CD4-positive, alpha-beta T cell treated with Interleukin-21 for 1 hour (primary cell): Measurements from ENCODE around the gene HJV.
A peak's percentile ranks its signal among the peaks of the same experiment; 100 is the strongest.
"Not testable (repeated sequence)": the region's sequence is repeated elsewhere in the genome, so short reads cannot be mapped to it uniquely, and the experiment has no call there.

Experiments used
- DNase-seq: peaks from one replicate; pipeline ENCODE4 v3.0.0-alpha.2; 2020

HJV gene, protein sequence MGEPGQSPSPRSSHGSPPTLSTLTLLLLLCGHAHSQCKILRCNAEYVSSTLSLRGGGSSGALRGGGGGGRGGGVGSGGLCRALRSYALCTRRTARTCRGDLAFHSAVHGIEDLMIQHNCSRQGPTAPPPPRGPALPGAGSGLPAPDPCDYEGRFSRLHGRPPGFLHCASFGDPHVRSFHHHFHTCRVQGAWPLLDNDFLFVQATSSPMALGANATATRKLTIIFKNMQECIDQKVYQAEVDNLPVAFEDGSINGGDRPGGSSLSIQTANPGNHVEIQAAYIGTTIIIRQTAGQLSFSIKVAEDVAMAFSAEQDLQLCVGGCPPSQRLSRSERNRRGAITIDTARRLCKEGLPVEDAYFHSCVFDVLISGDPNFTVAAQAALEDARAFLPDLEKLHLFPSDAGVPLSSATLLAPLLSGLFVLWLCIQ

DNA sequence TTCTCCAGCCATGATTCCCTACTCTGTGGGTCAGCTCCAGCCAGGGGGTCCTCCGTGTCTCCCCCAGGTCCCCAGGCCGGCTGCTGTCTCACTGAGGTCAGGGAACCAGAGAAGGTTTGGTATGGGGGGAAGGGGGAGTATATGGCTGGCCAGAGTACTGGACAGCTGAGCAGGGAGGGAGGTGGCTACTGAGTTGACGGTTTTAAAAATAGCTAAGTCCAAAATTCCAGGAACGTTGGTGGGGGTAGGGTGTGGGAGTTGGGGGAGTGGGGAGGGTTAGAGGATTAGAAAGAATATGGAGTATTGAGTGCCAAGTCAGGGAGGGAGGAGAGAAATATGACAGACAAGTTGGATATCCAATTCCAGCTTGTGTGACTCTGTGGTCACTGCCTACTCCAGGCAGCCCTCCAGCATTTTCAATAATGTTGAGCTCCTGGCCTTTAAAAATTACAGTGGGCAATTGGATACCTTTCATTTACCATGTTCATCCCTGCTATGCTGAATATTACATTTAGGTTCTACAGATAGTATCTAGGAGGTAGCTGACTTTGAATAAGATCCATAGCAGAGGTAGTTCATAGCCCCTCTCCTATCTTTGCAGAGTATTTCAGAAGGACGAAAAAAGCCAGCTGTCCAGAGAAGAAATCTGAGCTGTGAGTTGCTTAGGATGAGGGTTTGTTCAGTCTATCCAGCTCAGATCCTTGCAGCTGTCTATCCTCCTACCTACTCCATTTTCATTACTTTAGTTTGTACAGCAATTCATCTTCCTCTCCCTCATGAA is at the start of gene HJV:
HJV (minus strand) TSS at position 114 of the 781 bp plus-strand sequence. CDS start 1,504 bp downstream, outside the sequence.
- DNase-seq = no peak

DNA sequence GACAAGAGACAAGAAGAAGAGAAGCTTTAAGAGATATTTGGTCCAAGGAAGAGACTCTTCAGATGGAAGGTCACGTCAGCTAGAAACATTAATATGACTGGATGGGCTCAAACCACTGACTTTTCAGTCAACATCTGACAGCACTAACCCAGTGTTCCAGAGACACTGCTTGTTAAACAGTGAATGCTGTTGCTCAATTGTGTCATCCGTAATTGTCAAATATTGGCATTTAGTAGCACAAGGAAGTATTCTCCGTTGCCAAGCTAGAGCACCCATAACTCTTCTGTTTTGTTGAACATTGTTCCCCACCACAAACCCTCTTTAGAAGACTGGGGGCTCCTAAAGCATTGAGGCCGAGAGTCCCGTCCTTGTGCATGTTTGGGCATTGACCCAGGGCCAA is 37.6 kb upstream of the HJV start:
- not testable (repeated sequence) for DNase-seq

DNA sequence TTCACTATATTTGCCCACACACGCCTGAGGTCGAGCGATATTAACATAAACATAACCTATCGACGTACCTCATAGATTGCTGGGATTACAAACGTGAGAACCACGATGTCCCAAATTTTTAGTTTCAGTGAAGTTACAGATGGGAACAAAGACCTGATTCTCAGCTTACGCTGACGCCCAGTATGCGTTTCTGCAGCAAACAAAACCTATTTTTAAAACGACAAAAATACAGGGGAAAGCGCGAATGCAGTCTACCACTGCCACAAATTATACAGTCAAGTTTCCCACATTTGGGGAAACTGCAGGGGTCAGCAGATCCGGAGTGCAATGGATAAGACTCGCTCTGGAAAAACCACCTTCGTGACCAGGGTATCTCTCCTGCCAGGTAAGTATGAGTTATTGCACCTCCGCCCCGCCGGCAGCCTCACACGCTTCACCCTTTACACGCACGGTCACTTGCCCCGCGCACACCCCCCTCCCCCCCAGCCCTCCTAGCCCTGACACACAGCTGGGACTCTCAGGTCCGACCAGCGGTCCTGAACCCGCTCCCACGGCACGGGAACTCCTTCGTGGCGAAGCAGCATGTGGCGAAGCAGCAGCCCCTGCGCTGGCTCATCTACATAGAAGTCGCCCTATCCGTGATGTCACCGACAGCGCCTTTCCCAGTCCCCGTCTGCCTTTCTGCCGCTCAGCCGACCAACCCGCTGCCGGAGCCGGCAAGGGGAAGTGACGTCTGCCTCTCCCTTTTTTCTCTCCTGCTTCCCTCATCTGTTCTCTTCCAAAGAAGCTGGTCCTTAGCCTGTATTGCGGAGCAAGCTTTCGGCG is 30.5 kb upstream of the HJV start:
- peak; percentile 86 for DNase-seq

DNA sequence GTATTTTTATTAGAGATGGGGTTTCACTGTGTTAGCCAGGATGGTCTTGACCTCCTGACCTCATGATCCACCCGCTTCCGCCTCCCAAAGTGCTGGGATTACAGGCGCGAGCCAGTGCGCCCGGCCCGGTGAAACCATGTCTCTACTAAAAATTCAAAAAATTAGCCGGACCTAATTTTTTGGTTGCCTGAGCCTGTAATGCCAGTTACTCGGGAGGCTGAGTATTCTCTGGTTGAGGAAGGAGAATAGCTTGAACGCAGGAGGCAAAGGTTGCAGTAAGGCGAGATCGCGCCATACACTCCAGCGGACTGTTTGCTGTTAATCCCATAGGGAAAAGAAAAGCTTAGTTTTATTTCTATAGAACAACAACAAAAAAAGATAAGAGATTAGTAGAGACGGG is 29.9 kb upstream of the HJV start:
- no peak for DNase-seq

DNA sequence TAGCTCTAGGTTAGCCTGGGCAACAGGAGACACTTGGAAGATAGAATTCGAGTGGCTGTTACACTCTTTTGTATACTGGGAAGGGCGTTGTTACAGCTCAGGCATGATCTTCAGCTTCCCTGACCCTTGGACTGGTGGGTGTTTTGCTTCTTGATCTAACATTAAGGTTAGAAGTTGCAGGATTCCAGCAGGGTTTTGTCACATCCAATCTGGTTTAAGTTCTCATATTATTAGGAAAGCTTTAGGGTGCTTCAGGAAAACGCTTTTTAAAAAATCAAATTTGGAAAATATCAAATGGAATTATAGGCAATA is 29.1 kb upstream of the HJV start:
- not testable (repeated sequence) for DNase-seq

DNA sequence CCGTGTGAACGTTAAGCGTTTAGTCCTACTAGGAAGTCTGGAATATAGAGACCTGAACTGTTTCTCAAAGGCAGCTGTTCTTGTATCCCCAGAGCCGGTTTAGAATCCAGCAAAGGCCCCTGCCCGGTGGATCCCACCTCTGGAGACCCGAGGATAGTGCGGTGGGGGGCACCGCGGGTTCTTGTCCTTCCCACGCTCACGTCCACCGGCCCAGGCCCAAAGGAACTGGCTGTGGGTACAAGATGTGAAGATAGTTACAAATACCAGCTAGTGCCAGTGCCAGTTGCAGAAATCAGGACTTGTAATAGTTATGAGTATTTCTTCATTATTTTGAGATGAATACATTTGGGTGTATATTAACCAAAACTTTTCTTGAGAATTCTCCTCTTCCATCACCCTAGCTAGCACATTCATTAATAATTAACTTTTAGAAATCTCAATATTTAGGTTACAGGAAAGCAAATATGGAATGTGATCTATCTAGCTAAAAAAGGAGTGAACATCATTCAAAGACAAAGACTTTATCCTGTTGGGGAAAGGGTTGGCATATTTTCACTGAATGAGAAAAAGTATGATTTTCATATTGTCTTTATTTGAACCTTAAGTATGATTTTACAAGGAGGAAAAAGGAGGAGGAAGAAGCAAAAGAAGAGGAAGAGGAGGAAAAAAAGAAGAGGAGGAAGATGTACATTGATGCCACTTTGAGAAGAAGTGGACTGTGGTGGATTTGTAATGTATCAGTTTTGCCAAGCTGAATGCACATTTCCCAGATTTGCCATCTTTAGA is 28.5 kb upstream of the HJV start:
- DNase-seq = not testable (repeated sequence)

DNA sequence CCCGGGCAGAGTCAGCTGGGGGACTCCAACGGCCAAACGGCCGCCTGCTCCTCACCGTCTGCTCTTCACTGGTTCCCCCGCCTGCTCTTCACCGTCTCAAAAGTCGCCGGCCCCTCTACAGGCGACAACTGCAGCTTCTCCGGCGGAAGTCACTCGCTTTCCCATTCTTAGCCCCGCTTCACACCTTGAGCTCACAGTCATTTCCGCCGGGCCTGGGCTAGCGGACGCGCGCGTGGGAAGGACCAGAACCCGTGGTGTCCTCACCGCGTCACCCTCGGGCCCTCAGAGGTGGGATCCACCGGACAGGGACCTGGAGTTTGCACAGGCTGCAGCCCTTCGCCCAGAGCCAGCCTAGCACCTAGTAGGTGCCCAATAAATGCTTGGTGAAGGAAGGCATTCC is 27.9 kb upstream of the HJV start:
- no peak for DNase-seq

DNA sequence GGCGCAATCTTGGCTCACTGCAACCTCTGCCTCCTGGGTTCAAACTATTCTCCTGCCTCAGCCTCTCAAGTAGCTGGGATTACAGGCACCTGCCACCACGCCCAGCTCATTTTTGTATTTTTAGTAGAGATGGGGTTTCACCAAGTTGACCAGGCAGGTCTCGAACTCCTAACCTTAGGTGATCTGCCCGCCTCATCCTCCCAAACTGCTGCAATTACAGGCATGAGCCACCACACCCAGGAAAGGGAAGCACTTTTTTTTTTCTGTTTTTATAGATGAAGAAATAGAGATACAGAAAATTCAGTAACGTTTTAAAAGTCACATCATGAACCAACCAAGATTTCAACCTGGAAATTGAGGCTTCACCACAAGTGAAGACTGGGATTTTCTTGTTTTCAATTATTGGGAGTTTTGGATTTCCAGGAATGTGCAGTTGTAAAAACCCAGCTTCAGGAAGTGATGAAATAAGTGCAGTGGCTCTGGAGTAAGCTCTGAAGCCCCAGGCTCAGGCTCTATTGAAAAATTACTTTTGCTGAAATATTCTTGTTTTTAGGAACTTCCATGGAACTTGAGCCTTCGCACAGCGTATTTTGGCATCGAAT is 27.1 kb upstream of the HJV start:
- DNase-seq = not testable (repeated sequence)

DNA sequence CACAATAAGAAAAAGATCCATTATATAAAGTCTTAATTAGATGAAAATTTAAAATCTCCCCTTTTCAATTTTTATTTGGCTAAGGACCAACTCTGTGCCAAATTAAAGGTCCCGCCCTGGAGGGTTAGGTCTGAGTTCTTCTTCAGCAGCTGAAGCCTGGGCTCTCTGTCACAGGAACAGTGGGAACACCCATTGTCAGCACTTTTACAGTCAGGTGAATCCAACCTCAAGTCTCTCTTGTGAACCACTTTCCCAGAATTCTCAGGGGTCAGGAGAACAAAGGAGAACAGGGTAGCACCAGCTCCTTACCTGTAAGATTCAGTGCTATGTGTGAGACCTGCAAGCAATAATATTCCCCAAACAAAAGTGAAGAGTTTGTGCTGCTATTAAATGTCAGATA is 25.1 kb upstream of the HJV start:
- no peak for DNase-seq

DNA sequence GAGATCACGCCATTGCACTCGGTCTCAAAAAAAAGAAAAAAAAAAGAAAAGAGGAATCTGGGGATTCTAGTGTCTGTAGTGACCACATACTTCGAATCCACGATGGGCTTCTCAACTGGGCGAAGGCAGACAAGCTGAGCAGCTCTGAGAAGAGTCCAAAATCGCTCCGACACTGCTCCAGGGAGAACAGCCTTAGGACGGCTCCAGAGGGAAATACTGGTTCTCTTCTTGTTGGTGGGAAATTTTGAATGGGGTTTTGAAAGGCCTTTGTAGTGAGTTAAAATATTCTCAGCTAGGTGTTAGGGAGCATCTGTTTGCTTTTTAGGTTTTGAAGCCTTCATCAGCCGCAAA is 18.3 kb upstream of the HJV start:
- DNase-seq = no peak

DNA sequence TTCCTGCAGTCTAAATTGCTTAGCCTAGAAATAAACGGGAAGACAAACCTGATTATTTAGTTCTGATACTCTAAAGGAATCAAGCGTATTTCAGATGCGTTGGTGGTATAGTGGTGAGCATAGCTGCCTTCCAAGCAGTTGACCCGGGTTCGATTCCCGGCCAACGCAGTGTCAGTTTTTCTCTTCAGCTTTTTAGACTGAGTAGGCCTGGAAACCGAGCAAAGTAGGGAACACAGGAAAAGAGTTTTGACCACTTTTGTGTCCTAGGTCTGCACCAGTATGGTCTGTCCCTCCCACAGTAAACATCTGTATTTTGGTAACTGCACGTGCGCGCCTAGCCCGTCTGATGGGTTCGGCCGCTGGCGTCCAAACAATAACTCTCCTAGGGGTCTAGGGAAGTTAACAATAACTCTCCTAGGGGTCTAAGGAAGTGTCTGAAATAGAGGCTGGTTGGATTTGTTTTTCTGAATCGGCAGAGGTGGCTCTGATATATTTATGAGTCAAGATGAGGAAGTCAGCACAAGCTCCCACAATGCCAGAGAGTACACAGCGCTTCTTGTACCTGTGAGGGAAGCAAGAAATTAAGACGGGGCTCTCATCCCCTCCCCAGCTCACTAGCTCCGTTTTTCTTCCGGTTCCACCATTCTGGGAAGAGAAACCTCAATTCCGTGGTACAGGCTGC is 15.6 kb upstream of the HJV start:
- peak; percentile 87 for DNase-seq

DNA sequence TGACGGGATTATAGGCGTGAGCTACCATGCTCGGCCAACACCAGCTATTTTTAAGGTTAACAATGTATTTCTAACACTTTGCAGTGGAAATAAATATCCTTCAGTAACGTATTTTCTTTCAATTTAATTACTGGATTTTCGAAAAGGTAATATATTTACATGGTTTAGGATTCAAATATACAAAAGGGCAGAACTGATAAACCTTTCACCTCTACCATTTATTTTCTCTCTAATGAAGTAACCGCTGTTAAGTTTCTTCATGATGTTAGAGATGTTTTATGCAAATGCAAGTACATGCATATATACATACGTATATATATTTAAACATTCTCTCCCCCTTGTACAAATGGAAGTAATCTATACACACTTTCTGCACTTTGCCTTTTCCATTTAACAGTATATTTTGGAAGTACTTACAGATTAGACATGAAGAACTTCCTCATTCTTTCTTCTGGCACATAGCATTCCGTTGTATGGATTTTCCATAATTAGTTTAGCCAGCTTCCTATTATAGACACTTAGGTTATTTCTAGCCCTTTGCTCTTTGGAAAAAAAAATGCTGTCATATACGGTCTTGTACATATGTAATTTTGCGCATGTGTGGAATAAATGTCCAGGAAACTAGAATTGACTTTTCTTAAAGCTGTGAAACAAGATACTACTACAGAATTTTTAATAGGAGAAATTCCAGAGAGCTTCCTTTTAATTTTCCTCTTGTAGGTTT is 14.9 kb upstream of the HJV start:
- DNase-seq = no peak

DNA sequence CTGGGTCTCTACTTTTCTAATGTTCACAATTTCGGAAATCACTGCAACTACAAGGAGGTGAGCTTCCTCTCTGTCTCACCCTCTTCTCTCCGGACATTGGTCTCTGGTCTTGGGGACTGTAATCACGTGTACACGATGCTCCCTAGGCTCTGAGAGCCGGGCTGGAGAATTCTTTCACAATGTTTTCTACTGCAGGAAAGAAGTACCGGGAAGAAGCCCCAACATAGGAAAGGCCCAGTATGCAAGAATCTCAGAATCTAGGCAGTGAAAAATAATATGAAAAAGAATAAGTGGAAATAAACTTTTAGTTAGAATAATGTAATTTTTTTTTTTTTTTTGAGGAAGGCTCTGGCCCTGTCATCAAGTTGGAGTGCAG is 13.5 kb upstream of the HJV start:
- no peak for DNase-seq

DNA sequence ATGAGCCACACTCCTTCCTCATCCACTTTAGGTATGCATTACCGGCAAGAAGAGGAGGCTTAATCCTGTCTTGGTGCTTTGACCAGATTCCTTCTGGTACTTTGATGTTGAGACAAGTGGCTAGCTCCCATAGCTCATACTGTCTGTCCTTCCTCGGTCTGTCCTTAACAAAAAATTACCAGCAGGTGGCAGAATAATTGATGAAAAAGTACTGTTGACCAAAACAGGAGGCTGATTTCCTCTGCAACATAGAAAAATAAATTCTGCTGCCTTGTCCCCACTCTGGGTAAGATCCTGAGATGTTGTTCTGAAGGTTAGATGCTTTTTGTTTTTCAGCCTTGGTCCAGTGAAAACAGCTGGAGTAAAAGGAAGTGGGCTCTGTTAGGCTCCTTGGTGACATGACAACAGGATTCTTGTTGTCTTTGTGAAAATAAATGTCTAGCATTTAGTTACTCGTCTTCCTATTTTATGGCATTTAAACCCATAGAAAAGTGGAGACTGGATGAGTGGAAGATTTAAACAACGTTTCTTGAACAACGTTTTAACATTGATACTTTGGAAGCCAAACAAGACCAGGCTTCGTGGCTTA is 11.2 kb upstream of the HJV start:
- peak; percentile 68 for DNase-seq

DNA sequence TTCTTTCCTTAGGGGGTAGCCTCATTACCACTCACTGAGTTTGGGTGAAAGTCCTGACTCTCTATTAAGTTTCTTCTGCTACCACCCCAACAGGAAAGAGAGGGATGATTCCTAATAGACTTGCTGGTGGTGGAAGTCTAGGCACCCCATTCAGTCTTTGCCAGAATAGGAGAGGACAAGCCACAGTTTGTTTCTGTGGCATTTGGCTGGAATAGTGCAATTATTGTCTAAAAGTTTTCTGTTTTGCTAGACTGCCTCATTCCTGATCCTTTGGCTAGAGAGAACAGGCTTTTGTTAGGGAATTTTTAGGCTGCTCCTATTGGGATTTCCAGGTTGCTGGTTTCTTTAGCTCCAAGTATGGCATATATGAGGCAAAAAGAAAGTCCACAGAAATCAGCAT is 9.9 kb upstream of the HJV start:
- no peak for DNase-seq

DNA sequence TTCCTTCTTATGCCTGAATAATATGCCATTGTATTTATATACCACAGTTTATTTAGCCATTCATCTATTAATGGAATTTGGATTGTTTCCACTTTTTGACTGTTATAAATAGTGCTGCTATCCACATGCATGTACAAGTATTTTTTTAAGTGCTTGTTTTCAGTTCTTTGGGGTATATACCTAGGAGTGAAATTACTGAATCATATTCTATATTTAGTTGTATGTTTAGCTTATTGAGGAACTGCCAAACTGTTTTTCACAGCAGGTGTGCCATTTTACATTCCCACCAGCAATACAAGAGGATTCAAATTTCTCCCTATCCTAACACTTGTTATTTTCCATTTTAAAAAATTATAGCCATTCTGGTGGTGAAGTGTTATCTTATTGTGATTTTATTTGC is 7.6 kb upstream of the HJV start:
- no peak for DNase-seq

DNA sequence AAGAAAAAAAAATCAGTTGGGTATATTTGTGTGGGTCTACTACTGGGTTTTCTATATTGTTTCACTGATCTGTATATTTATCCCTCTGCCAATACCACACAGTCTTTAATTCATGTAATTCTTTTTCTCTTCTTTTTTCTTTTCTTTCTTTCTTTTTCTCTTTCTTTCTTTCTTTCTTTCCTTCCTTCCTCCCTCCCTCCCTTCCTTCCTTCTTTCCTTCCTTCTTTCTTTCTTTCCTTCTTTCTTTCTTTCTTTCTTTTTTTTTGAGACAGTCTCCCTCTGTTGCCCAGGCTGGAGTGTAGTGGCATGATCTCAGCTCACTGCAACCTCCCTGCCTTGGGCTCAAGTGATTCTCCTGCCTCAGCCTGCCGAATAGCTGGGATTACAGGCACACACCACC is 5.1 kb upstream of the HJV start:
- not testable (repeated sequence) for DNase-seq

DNA sequence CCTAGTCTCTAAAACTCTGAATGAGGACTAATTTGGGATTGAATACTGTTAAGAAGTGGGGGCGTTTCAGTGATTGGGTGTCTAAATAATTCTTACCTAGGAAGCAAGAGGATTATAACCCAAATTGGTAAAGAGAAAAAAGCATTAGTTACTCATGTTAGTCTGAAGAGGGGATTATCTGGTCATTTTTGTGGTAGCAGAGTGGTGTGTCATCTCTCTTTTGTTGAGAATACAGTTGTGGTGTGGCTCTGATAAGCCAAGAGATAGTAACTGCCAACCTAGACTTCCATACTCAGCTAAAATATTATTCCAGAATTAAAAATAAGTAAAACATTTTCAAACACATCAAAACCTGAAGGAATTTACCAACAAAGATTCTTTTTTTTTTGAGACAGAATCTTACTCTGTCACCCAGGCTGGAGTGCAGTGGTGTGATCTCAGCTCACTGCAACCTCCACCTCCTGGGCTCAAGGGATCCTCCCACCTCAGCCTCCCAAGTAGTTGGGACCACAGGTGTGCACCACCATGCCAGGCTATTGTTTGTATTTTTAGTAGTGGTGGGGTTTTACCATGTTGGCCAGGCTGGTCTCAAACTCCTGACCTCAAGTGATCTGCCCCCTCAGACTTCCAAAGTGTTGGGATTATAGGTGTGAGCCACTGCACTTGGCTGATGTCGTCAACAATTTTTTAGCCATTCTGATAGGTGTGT is 4.4 kb upstream of the HJV start:
- not testable (repeated sequence) for DNase-seq

DNA sequence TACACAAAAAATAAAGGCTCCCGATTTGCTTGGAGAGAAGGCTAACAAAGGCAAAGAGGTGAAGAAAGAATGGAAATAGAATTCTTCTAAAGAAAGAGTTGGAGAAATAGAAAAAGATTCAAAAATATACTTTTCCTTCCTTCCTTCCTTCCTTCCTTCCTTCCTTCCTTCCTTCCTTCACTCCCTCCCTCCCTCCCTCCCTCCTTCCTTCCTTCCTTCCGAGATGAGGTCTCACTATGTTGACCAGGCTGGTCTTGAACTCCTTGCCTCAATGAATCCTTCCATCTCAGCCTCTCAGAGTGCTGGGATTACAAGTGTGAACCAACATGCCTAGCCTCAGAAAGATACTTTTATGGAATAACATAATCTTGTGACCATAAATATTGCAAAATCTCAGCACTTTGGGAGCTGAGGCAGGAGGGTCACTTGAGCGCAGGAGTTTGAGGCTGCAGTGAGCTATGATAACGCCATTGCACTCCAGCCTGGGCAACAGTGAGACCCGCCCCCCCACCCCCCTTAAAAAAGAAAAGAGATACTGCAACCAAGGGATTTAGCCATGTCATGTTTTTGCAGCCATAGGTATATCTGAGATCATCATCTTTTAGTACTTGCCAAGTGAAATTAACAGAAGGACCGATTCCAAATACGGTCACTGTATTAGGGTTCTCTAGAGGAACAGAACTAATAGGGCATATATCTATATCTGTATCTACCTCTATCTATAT is 1.0 kb upstream of the HJV start:
- no peak for DNase-seq
